ENCODE measurements around the gene GSTT2.
A peak's percentile ranks its signal among the peaks of the same experiment; 100 is the strongest.
"Not testable (repeated sequence)": the region's sequence is repeated elsewhere in the genome, so short reads cannot be mapped to it uniquely, and the experiment has no call there.

Gene GSTT2

DNA sequence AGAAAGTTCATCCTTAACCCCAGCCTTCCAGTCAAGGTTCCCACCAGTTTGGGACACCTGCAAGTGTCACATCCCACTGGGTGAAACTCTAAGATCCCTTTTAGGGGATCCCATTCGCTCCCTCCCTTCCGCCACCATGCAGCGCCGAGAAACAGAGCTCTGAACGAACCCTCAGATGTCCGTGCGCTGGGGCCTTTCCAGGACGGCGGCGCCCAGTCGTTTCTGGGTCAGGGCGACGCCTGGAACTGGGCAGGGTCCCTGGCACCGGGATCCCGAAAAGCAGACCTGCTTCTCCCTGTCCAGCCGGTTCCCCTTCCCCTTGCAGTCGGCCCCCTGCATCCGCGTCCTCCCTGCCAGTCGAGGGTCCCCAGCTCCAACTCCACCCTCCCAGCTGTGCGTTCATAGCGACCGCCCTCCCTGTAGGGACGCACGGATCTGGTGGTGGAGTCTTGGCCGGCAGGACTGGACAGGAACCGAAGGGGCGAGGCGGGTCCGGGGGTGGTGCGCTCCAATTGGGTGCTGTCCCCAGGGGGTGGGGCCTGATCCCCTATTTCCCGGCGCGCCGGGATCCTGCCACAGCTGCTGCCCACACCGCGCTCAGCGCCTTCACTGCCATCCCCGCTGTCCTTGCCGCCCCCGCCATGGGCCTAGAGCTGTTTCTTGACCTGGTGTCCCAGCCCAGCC is at the start of gene GSTT2:
Gene GSTT2 (plus strand): TSS at position 578 of the 684 bp plus-strand sequence.
- DNase-seq: not testable (repeated sequence)

DNA sequence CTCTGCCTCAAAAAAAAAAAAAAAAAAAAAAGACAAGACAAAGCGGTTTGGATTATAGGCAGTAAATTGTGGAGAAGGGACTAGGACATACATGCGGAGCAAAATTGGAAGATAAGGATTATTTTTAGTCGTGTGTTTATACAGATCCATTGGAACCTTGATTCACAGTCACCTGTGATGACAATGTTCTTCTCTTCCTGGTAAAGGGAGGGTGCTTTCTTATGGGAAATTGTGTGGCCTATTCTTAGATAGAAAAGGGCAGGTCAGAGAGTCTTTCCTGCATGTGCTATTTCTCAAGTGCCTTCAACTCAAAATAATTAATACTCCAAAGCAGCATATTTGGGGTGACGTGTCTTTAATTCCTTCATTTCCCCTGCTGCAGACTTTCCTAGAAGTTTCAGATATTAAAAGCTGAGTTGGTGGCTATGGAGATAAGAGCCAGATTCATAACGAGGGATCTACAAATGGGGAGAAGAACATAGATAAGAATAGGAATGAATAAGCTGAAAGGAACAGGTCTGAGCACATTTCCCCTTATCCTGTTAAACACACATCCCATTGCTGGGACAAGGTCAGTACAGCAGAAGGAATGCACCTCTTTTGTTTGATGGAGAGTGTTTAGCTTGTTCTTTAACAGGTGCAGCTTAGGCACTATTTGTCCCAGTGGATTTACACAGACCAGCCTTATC is 41.5 kb upstream of the GSTT2 start:
- no peak for DNase-seq

DNA sequence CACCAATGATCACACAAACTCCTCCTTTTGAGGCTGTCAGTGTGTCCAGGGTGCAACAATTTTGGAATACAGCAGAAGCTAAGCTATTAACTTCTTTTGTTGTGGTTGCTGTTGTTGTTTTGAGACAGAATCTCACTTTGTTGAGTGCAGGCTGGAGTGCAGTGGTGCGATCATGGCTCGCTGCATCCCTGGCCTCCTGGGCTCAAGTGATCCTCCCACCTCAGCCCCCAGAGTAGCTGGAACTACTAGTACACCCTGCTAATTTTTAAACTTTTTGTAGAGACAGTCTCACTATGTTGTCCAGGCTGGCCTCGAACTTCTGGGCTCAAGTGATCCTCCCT is 40.9 kb upstream of the GSTT2 start:
- DNase-seq: no peak

DNA sequence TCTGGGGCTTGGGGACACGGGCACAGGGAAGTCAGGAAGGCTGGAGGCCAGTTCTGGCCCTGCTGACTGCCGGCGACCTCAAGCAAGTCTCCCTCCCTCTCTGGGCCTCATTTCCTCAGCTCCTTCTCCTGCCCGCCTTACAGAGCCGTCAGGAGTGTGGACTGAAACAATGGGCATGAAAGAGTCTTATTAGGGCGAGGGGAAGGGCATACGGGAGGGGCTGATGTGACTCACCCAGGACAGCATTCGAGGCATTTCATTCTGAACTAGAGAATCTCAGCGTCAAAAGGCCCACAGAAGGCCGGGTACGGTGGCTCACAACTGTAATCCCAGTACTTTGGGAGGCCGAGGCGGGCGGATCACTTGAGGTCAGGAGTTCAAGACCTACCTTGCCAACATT is 39.8 kb upstream of the GSTT2 start:
- not testable (repeated sequence) for DNase-seq

DNA sequence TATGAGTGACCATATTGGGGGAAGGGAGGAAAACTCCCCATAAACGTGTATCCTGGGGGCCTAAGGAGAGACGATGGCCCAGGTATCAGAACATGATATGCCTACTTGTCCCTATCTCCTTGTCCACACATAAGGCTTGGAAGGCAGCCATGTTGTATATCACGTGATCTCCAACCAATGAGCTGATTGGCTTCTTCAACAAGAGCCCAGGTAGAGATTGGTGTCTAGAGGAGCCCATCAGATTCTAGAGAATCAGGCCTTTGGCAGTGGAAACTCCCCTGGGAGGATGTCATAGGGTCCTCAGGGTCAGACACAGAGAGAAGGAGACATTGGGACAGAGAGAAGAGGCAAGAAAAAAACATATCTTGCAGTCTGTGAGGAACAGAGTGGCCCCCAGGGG is 32.5 kb upstream of the GSTT2 start:
- not testable (repeated sequence) for DNase-seq

DNA sequence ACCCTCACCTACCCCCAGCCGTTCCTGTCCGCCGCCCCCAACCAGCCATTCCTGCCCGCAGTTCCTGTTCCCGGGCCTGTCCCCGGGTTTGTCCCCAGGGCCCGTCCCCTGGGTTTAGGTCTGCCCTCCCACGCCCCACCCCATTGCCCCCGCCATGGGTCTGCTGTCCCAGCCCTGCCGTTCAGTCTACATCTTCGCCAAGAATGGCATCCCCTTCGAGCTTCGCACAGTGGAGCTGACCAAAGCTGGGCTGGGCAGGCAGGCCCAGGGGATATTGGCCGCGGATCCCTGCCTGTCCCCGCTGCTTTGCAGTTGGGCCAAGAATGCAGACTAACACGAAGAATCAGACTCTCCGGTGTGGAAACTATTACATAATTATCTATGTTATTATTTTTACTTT is 30.2 kb upstream of the GSTT2 start:
- not testable (repeated sequence) for DNase-seq

DNA sequence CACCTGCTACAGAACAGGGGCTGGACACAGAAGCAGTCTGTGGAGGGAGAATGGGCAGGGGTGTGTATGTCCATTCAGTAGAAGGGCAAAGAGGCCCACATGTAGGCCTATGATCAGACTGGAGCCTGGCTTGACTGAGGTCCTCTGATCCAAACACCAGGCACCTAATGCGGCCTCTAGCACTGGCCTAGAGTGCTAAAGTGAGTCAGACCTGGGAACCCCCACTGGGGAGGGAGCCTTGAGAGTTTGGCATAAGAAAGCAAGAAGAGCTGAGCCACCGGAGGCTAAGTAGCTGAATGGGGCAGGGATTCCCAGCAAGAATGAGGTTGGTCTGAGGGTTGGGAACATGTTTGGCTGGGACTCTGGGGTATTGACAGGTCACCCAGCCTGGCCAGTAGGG is 28.6 kb upstream of the GSTT2 start:
- not testable (repeated sequence) for DNase-seq

DNA sequence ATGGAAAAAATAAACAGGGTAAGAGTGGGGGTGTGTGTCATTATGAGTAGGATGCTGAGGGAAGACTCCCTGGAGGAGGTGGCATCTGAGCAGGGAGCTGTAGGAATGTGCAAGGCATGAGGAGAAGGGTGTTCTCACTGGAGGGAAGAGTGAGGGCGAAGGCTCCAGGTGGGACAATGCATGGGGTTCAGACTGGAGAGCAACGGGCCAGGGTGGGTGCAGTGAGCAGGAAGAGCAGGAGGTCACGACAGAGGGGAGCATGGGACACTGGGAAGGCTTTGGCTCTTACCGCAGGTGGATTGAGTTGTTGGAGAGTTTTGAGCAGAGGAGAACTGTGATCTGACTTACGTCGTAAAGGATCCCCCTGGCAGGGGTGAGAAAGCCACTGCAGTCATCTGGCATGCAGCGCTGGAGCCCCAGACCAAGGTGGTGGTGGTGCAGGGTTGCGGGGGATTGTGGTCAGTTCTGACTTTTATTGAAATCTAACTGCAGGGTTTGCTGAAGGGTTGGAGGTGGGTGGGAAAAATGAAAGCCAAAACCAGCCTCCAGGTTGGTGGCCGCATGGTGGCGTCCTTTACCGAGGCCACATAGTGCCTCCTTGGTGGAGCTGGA is 27.0 kb upstream of the GSTT2 start:
- DNase-seq: not testable (repeated sequence)

DNA sequence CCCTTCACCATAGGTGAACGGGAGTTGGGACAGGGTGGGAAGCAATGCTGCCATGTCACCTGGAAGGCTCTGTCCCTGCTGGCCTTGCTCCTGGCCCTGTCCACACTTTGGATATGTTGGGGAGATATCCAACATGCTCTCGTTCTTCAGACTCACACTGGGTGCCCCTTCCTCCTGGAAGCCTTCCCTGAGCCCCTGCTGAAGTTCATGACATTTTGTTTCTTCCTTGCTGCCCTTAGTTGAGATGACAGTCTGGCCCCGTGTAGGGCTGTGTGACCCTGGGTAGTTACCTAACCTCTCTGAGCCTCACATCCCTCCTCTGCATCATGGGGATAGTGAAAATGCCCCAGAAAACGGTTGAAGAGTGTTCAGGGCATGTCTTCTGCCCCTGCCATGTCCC is 26.4 kb upstream of the GSTT2 start:
- DNase-seq: not testable (repeated sequence)

DNA sequence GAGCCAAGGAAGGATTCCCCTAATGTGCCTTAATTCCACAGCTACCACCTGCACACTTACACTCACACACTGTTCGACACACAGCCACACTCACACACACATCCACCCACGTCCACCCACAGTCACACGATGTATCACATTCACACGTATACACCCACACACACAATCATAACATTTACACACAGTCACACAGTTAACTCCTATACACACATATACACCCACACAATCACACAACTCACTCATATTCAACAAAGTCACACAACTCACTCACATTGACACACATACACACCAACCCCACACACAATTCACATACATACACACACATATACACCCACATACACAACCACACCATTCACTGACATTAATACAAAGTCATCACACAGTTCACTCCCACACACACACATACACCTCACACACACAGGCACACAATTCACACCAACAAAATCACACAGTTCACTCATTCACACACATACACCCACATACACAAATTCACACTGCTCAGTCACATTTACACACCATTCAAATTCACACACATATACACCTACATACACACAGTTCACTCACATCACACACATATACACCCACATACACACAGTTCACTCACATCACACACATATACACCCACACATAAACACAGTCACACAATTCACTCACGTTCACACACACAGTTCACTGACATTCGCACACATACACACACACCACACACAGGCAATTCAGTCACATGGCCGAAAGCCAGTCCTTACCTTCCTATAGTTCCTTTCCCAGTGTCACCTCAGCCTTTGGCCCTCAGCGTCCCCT is 25.5 kb upstream of the GSTT2 start:
- not testable (repeated sequence) for DNase-seq

DNA sequence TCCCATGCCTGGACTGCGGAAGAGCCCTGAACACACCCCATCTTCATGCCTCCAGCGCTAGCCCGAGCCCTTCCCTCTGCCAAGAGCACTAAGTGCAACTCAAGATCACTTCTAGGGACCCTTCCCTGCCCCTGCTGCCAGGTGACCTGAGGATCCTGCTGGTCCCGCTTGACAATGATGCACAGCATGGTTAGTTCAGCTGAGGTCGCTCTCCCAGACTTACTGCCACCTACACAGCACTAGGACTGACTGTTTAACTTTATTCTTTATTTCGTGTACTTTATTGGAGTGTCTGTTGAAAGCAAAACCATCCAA is 25.0 kb upstream of the GSTT2 start:
- not testable (repeated sequence) for DNase-seq

DNA sequence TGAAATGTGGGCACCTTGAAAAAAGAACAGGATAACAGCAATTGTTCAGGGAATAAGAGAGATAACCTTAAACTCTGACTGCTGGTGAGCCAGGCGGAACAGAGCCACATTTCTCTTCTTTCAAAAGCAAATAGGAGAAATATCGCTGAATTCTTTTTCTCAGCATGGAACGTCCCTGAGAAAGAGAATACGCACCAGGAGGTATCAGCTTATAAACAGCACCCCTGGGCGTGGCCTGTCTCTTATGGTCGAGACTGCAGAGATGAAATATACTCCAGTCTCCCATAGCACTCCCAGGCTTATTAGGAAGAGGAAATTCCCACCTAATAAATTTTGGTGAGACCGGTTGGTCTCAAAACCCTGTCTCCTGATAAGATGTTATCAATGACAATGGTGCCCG is 24.0 kb upstream of the GSTT2 start:
- DNase-seq: not testable (repeated sequence)

DNA sequence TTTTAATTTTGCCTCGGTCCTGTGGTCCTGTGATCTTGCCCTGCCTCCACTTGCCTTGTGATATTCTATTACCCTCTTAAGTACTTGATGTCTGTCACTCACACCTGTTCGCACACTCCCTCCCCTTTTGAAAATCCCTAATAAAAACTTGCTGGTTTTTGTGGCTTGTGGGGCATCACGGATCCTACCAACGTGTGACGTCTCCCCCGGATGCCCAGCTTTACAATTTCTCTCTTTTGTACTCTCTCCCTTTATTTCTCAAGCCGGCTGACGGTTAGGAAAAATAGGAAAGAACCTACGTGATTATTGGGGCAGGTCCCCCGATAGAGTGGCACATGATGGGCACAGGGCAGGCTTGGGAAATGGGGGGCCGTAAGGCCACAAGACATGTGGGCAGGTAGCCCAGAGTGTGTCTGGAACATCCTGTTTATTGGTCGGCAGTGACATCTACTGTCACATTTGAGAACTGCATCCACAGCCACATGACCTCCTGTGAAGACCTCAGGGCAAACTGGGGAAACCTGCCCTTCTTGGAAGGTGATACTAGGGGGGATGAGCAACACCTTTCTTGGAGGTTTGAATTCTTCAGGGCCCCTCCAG is 23.5 kb upstream of the GSTT2 start:
- peak; percentile 43 for DNase-seq

DNA sequence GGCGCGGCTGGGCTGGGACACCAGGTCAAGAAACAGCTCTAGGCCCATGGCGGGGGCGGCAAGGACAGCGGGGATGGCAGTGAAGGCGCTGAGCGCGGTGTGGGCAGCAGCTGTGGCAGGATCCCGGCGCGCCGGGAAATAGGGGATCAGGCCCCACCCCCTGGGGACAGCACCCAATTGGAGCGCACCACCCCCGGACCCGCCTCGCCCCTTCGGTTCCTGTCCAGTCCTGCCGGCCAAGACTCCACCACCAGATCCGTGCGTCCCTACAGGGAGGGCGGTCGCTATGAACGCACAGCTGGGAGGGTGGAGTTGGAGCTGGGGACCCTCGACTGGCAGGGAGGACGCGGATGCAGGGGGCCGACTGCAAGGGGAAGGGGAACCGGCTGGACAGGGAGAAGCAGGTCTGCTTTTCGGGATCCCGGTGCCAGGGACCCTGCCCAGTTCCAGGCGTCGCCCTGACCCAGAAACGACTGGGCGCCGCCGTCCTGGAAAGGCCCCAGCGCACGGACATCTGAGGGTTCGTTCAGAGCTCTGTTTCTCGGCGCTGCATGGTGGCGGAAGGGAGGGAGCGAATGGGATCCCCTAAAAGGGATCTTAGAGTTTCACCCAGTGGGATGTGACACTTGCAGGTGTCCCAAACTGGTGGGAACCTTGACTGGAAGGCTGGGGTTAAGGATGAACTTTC is 18.7 kb upstream of the GSTT2 start, which contains the start of gene GSTT2B:
Gene GSTT2B (minus strand): TSS at position 112 of the 688 bp plus-strand sequence. CDS start 64 bp downstream, at position 48.
- DNase-seq: not testable (repeated sequence)

DNA sequence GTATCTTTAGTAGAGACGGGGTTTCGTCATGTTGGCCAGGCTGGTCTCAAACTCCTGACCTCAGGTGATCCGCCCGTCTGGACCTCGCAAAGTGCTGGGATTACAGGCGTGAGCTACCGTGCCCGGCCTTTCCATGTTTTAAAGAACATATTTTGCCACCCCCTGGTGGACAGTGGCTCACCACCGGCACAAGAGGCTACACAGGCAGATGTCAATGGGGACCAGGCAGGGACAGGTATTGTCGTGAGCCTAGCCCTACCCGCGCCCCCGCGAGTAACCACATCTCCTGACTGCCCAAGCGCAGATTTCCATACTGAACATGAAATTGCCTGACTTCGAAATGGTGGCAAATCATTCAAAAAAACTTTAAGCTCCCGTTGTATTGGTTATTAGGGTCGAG is 13.8 kb upstream of the GSTT2 start:
- not testable (repeated sequence) for DNase-seq

DNA sequence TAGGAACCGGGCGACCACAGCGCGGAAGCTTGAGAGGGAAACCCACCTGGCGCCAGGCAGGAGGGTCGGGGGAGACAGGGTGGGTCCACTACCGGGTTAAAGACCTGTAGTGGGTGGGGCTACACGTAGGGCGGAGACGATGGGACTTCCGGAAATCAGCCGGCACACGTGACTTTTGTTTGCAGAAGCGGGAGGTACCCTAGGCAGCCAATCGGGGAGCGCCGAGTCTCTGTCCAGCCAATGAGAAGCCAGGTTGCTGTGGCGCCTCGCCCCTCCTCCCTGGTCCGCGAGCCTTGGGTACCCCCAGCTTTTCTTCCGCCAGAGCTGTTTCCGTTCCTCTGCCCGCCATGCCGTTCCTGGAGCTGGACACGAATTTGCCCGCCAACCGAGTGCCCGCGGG is 13.4 kb upstream of the GSTT2 start, which contains the start of gene DDTL:
Gene DDTL (plus strand): TSS at position 321 of the 400 bp plus-strand sequence. CDS start 27 bp downstream, at position 348.
- not testable (repeated sequence) for DNase-seq

DNA sequence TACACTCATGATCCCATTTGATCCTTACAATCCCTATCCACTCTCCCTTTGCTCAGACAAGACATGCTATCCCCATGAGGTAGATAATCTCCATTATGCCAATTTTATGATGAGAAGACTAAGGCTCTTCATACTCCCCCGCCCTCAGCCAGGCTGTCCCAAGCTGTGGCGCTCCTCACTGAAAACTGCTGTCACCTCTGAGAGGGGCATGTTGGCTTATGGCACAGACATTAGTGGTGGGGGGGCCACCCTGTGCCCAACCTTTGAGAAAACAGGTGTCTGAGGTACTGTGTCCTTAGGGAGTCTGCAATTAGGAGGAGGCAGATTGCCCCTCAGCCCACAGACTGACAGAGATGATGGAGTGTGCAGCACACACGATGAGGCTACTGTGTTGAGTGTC is 10.9 kb upstream of the GSTT2 start:
- no peak for DNase-seq

DNA sequence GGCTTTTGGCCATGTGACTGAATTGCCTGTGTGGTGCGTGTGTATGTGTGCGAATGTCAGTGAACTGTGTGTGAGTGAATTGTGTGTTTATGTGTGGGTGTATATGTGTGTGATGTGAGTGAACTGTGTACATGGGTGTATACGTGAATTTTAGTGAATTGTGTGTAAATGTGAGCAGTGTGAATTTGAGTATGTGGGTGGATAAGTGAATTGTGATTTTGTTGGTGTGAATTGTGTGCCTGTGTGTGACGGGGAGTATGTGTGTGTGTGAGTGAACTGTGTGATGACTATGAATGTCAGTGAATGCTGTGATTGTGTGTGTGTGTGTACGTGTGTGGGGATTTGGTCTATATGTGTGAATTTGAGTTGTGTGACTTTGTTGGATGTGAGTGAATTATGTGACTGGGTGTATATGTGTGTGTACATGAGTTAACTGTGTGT is 9.7 kb upstream of the GSTT2 start:
- no peak for DNase-seq

DNA sequence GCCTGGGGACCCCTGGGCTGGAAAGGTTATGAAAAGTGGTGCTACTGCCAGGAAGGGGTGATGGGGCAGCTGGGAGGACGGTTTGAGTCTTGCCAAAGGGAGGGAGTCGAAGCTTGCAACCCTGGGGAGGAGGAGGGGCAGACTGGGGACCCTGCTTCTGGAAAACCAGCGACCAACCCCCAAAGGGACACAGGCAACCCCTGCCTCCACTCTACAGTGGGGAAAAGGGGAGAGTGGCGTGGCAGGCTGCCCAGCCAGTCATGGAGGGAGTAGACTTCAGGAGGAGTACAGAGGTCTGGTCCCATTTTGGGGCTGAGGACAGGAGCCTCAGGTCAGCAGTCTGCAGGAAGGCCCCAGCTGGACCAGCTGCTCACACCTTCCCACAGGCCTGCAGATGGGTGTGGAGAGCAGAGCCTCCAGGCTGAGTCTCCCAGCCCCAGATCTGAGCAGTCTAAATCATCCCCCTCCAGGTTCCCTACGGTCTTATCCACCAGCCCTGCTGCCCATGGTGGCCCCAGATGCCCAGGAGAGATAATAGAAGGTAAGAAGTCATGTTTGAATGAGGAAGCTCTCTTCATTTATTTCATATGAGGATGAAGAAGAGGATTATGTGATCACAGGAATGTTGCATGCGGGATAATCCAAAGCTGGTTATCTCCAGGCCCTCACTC is 9.0 kb upstream of the GSTT2 start:
- no peak for DNase-seq

DNA sequence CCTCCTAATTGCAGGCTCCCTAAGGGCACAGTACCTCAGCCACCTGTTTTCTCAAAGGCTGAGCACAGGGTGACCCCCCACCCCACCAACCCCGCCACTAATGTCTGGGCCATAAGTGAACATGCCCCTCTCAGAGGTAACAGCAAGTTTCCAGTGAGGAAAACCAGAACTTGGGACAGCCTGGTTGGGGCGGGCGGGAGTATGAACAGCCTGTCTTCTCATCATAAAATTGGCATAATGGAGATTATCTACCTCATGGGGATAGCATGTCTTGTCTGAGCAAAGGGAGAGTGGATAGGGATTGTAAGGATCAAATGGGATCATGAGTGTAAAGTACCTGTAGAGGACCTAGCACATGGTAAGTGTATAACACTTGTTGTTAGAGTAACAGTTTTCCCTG is 8.0 kb upstream of the GSTT2 start:
- not testable (repeated sequence) for DNase-seq

DNA sequence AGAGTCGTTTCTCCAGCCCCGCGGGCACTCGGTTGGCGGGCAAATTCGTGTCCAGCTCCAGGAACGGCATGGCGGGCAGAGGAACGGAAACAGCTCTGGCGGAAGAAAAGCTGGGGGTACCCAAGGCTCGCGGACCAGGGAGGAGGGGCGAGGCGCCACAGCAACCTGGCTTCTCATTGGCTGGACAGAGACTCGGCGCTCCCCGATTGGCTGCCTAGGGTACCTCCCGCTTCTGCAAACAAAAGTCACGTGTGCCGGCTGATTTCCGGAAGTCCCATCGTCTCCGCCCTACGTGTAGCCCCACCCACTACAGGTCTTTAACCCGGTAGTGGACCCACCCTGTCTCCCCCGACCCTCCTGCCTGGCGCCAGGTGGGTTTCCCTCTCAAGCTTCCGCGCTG is 5.6 kb upstream of the GSTT2 start, which contains the start of gene DDT:
Gene DDT (minus strand): TSS at position 97 of the 400 bp plus-strand sequence. CDS start 27 bp downstream, at position 70.
- DNase-seq: not testable (repeated sequence)
